Activated CD8-positive, alpha-beta T cell treated with anti-CD3 and anti-CD28 coated beads for 36 hours (primary cell): Measurements from ENCODE around the gene FOXP1. TPM values are rescaled to one million over a fixed set of nuclear protein-coding genes. Genes with fewer than 3 reads are reported as not detected.
A peak's percentile ranks its signal among the peaks of the same experiment; 100 is the strongest.

ENCODE experiments used
- ATAC-seq: fragments of 200-7000 bp; cut with Tn5 transposase; one replicate; pipeline ENCODE4 v1.10.0; 2021; ENCODE audit warnings: mild to moderate bottlenecking, moderate library complexity
- CTCF ChIA-PET: fragments of 350-600 bp; sonication (Branson Sonifier 250); formaldehyde crosslinking; loops from one replicate; lab custom pipeline; 2021; ENCODE audit warnings: antibody characterized with exemption; lab: Charles Lee
- POLR2A ChIA-PET: fragments of 350-600 bp; sonication (Branson Sonifier 250); formaldehyde crosslinking; loops from one replicate; lab custom pipeline; 2021; ENCODE audit warnings: antibody characterized with exemption; lab: Charles Lee
- DNase-seq: peaks from one replicate; pipeline ENCODE4 v3.0.0-alpha.2; 2020
- H3K27ac Mint-ChIP-seq: one replicate; pipeline ENCODE4 v1.8.0; 2021; ENCODE audit warnings: mild to moderate bottlenecking, mixed read lengths
- H3K27me3 Mint-ChIP-seq: one replicate; pipeline ENCODE4 v1.8.0; 2021; ENCODE audit warnings: mixed read lengths
- H3K36me3 Mint-ChIP-seq: one replicate; pipeline ENCODE4 v1.8.0; 2021; ENCODE audit warnings: low read depth, mixed read lengths
- H3K4me1 Mint-ChIP-seq: one replicate; pipeline ENCODE4 v1.8.0; 2021; ENCODE audit warnings: low read depth, mixed read lengths
- H3K4me3 Mint-ChIP-seq: one replicate; pipeline ENCODE4 v1.8.0; 2021; ENCODE audit warnings: mild to moderate bottlenecking, moderate library complexity, mixed read lengths
- H3K9me3 Mint-ChIP-seq: one replicate; pipeline ENCODE4 v1.8.0; 2021; ENCODE audit warnings: mixed read lengths
- CTCF ChIP-seq: fragments of 200-600 bp; IDR thresholded peaks from one replicate; pipeline ENCODE4 v1.8.0; 2022; ENCODE audit warnings: antibody characterized with exemption, mild to moderate bottlenecking
- intact Hi-C: fragments of 100-400 bp; cut with micrococcal nuclease; formaldehyde crosslinking; loops from one replicate; pipeline ENCODE4 v1.10.0; 2022
- total RNA-seq, 2 experiments: library from RNA; stranded (reverse); gene quantifications; one replicate each; pipeline ENCODE4 v1.2.3, GENCODE V29; 2021

Gene FOXP1
- total RNA-seq, 2 experiments from 2014 or later = 145 to 153 TPM

- ATAC-seq (peak; percentile 35), DNase-seq (no peak)
- H3K4me3 Mint-ChIP-seq = no peak overlapping the region
- no peaks in the 10 kb centered on the region for H3K9me3 Mint-ChIP-seq
- POLR2A ChIA-PET = interaction anchor here (0.6 kb wide), 1 partner anchor 85 kb away, joined by 3 read pairs; no protein-coding TSS in a partner anchor
- peaks cover 78% of the 10 kb centered on the region for H3K36me3 Mint-ChIP-seq
- intact Hi-C loops = no loop called here
- H3K27ac Mint-ChIP-seq = peak overlapping the region; percentile 91
- no peak for TF ChIP-seq CTCF
- no peaks in the 10 kb centered on the region for H3K27me3 Mint-ChIP-seq
- CTCF ChIA-PET = no interaction called here
- peaks cover 84% of the 10 kb centered on the region for H3K4me1 Mint-ChIP-seq
Measured at GRCh38 chr3:71030748-71031147, 552.8 kb downstream of the FOXP1 start.

- intact Hi-C loops = no loop called here
- no peak for DNase-seq
- Mint-ChIP-seq H3K4me3 (no peak overlapping the region), H3K27ac (peak overlapping the region; percentile 63), H3K27me3 (no peaks in the 10 kb centered on the region), H3K4me1 (peaks cover 84% of the 10 kb centered on the region), H3K36me3 (peaks cover 74% of the 10 kb centered on the region), H3K9me3 (no peaks in the 10 kb centered on the region)
- ChIA-PET POLR2A (no interaction called here), CTCF (no interaction called here)
- TF ChIP-seq CTCF = no peak
- ATAC-seq = no peak
Measured at GRCh38 chr3:71029770-71030169, 553.8 kb downstream of the FOXP1 start.

DNA sequence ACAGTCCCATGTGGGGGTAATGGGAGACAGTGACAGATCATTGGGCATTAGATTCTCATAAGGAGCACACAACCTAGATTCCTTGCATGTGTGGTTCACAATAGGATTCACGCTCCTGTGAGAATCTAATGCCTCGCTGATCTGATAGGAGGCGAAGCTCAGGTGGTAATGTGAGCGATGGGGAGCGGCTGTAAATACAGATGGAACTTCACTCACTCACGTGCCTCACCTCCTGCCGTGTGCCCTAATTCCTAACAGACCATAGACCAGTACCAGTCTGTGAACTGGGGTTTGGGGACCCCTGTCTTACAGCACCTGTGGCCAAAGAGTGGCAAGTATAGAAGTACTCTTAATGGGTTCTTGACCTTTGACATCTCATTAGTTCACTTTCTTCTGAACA, 554.7 kb downstream of the FOXP1 start:
- Mint-ChIP-seq H3K4me1 (peaks cover 83% of the 10 kb centered on the region), H3K27me3 (no peaks in the 10 kb centered on the region), H3K4me3 (no peak overlapping the region), H3K27ac (peak overlapping the region; percentile 67), H3K9me3 (no peaks in the 10 kb centered on the region), H3K36me3 (peaks cover 75% of the 10 kb centered on the region)
- ChIA-PET CTCF (no interaction called here), POLR2A (no interaction called here)
- intact Hi-C loops = no loop called here
- DNase-seq (no peak), ATAC-seq (no peak)
- no peak for TF ChIP-seq CTCF

GRCh38 chr3:71028184-71028583, 555.3 kb downstream of the FOXP1 start:
- H3K27me3 Mint-ChIP-seq = no peaks in the 10 kb centered on the region
- DNase-seq = no peak
- POLR2A ChIA-PET = interaction anchor here (1.1 kb wide), 1 partner anchor 17 kb away, joined by 3 read pairs; no protein-coding TSS in a partner anchor
- no peak overlapping the region for H3K27ac Mint-ChIP-seq
- H3K9me3 Mint-ChIP-seq = no peaks in the 10 kb centered on the region
- CTCF ChIA-PET = no interaction called here
- H3K36me3 Mint-ChIP-seq = peaks cover 75% of the 10 kb centered on the region
- TF ChIP-seq CTCF = no peak
- no peak for ATAC-seq
- H3K4me1 Mint-ChIP-seq = peaks cover 84% of the 10 kb centered on the region
- H3K4me3 Mint-ChIP-seq = no peak overlapping the region
- intact Hi-C loops = no loop called here

- CTCF ChIA-PET = no interaction called here
- POLR2A ChIA-PET = interaction anchor here (0.7 to 1.1 kb wide), 2 partner anchors 15 to 275 kb away, joined by 3 to 4 read pairs; no protein-coding TSS in a partner anchor
- DNase-seq = no peak
- ATAC-seq = no peak
- Mint-ChIP-seq H3K4me1 (peaks cover 79% of the 10 kb centered on the region), H3K4me3 (no peak overlapping the region), H3K27me3 (no peaks in the 10 kb centered on the region), H3K9me3 (no peaks in the 10 kb centered on the region), H3K27ac (peak overlapping the region; percentile 70), H3K36me3 (peaks cover 73% of the 10 kb centered on the region)
- TF ChIP-seq CTCF = no peak
- intact Hi-C loops = no loop called here
Measured at GRCh38 chr3:71026634-71027578, 556.6 kb downstream of the FOXP1 start.
